ENCODE measurements around the gene PIRT.

The PIRT gene

DNA sequence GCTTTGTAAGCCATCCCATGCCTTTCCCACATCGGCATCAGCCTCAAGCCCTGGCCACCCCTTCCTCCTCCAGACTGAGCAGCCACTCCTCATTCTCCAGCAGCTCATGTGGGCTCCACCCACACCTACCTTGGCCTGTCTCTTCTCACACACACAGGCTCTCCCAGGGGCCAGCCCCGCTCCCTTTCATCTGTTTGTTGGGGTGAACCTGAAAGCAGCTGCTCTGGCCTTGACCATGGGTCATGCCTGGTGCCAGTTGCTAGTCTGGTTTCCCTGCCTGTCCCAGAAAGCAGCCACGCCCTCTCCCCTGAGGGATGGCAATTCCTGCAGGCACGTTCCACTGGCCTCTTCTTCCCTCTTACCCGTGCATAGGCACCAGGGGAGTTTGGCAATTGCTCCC lies 22.6 kb downstream of the PIRT start:
- no peak for DNase-seq

DNA sequence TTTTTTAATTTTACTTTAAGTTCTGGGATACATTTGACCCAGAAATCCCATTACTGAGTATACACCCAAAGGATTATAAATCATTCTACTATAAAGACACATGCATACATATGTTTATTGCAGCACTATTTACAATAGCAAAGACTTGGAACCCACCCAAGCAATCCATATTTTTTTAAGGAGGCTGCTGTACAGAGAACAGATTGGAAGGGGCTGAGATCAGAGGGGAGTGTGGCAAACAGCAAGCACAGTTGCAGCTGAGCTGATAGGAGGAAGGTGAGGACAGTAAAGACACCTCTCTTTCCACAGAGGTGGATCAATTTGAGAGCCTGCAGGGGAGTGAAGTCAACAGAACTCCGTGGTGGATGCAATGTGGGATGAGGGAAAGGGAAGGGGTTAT lies 23.8 kb downstream of the PIRT start:
- DNase-seq: no peak

DNA sequence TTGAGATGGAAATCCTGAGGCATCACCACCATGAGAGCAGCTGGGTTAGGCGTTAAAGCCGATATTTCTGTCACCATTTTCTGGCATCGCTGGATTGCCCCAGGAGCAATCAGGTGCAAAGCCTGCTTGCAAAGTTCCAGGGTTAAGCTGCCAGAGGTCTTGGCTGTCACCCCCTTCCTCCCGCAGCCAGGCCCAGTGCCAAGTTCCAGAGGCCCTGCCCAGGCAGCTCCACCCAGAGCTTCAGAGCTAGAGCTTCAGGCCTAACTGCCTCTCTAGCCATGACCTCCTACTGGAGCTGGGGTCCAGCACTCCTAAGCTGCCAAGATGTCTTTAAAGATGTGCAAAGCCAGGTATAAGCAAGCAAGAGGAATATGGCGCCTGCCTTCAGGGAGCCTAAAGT lies 25.2 kb downstream of the PIRT start:
- no peak for DNase-seq

DNA sequence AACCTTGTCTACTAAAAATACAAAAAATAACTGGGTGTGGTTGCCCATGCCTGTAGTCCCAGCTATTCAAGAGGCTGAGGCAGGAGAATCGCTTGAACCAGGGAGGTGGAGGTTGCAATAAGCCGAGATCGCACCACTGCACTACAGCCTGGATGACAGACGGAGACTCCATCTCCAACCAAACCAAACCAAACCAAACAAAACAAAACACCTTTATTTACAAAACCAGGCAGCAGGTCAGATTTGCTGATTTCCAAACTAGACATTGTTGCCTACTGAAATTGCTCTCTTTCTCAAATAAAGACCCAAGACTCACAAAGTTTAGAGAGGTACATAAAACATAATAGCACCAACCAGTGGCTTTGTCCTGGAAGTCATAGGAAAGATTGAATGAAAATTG lies 28.3 kb downstream of the PIRT start:
- DNase-seq: no peak

DNA sequence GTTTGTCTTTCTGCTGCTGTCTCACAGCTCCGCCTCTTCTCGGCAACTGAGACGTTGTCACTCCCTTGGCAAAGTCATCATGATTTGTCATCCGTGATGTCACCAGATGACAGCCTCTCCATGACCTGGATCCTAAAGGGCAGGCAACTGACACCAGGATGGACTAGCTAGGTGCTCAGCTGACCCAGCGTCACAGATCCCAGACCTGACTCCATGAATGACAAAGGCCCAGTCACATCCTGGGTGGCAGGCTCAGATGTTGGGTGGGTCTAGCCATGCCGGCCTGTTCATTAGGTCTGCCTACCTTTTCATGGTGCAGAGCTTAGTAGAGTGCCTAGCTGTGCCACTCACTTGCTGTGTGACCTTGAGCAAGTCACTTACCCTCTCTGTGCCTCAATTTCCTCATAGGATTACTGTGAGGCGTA lies 30.2 kb downstream of the PIRT start:
- DNase-seq: no peak

DNA sequence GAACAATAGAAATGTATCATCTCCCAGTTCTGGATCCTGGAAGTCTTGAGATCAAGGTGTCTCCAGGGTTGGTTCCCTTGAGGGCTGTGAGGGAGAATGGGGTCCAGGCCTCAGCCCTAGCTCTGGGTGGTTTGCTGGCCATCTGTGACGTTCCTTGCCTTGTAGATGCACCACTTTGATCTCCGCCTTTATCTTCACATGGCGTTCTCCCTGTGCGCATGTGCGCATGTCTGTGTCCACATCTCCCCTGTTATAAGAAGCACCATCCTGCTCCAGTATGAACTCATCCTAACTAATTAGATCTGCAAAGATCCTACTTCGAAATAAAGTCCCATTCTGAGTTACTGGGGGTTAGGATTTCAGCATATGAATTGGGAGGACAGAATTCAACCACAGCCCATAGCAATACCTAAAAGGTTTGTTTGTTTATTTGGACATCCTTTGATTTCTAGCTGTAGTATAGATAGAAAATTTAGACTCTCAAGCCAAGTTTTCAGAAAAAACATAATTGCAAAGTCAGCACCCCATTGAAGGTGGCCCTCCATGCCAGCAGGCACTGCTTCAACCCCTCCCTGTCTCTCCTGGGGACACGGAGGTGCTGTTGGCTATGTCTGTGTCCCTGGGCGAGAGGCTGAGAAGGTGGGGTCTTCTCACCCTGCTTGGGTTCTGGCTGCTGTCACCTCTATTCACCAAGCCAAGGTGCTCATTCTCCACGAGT lies 31.2 kb downstream of the PIRT start:
- DNase-seq: no peak

DNA sequence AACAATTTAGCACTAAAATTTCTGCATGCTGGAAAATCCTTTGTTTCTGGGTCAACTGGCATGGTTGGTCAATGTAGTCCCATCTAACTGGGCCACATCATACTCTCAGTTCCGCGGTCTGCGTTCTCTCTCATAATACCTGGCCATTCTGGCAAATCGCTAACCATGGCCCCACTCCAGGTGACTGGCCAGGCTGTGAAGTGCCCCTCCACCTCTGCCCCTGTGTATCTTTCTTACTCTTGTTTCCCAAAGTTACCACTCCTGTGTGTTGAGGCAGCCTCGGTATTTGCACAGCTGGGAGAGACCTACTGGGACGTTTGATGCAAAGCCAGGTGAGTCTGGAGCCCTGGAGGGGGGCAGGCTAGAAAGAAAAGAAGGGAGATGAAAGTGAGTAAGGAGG lies 32.0 kb downstream of the PIRT start:
- no peak for DNase-seq

DNA sequence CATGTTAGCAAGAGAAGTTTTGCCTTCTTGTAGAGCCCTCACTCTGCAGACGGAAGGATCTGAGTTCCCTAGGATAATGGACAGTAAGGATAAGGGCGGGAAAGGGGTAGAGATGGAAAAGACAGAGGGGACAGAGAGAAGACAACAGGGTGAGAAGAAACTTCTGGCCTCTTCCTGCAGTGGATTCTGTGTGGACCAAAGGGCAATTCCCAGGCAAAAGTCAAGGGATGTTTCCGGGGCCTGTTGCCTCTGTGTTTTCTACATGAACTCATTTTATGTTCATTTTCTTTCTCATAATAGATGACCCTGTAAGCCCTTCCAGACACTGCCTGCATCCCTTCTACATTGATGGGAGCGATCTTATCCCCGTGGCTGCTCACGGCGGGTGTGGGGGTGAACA lies 33.3 kb downstream of the PIRT start:
- DNase-seq: no peak

DNA sequence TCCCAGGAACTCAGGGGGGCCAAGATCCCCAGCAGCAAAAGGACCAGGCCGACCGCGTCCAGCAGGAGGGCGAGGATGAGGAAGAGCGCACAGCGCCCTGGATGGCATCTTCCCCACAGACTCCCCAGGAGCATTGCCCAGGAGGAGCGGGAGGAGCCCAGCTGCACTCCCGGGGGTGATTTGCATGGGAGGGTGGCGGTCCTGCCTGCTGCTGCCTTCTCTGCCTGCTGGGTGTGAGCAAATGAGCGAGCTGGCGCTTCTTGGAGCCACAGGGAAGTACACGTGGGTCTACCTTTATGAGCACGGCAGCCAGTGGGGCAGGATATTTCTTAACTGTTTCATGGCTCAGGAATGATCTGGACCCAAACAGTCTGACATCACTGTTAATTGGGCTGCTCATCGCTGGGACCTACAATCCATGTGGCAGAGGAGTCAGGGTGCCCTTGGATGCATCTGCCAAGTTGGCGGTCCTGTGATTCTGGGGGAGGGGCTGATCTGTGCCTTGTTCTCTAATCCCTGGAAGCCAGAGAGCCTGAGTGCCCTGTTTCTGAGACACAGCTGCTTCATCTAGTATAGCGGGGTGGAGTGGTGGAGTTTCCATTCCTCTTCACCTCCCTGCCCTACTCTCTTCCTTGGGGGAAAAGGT lies 33.9 kb downstream of the PIRT start, which contains the start of gene TMEM238L:
Gene TMEM238L, minus strand, starts transcription at position 270 of the 646 bp plus-strand sequence. Its CDS starts 136 bp downstream, at position 134.
- DNase-seq: no peak

DNA sequence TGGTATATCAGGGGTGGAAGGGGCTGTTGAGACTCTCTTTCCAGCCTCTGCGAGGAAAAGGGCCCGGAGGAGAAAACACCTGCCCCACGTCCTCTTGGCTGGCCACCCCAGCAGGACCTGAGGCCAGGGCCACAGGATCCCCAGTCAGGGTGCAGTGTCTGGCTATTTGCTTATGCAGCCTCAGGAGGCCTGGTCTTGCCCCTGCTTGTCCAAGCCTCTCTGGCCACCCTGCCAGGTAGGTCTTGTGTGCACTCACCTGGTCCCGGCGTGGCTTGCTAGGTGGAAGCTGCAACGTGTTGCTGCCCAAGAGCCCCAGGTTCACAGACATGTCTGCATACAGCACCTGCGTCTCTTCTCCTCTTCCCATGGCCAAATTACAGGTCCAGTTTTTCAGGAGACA lies 34.5 kb downstream of the PIRT start:
- no peak for DNase-seq

DNA sequence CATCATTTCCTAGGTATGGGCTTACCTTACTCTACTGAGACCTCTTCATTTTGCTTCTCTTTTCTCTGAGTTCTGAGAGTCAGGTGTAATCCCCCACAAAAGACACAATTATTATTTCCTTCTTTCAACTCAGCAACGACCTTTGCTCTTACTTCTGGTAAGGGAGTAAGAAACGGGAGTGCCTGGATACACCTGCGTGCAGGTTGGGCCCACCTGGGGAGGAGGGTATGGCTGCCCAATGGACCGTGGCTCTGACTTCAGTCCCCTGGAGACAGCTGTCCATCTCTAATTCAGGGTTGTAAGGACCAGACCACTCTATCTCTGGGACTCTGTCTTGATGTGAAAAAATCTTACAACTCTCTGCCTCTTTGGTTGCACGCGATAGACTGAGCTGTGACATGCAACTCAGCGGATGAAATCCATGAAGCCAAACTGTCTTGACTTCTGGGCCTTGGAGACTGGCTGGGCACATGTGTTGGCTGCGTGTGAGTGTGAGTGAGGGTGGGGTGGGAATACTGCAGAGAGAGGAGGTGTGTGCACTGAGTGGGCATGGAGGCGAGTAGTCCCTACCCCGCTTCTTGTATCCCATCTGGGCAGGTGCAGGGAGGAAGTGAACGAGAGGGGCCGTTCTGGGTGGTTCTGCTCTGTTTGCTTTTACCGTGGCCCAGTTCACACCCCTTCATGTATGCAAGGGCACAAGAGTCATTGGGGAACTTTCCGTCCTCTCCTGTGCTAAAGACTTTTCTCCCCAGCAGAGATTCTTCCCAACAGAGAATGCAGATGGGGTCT lies 35.2 kb downstream of the PIRT start:
- DNase-seq: no peak

DNA sequence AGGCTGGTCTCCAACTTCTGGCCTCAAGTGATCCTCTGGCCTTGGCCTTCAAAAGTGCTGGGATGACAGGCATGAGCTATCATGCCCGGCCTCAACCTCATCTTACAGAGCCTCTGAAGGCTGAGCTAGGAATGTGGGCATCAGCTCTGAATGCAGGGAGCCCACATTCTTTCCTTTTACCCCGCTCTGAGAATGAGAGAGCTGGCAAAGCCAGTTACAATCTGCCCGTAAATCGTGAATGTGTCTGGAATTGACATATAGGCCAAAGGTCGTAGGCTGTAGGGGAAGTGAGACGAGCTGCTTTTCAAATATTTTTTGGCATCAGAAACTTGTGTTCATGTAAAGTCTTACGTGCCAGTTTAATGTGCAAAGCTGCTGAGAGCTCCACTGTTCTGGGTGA lies 38.5 kb downstream of the PIRT start:
- no peak for DNase-seq

DNA sequence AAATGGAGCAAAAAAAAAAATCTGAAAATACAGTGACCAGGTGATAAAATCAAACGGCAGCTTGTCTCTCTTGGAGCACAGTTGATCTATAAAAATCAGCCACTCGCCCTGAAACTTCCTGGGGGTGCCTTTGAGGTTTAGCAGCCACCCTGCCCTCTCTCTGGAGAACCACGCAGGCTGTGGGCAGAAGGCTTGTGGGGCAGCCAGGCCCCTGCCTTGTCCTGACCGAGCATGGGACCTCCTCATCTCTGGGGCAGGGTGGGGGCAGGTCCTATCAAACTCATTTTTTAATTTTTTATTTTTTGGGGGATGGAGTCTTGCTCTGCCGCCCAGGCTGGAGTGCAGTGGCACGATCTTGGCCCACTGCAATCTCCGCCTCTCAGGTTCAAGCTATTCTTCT lies 39.0 kb downstream of the PIRT start:
- no peak for DNase-seq

DNA sequence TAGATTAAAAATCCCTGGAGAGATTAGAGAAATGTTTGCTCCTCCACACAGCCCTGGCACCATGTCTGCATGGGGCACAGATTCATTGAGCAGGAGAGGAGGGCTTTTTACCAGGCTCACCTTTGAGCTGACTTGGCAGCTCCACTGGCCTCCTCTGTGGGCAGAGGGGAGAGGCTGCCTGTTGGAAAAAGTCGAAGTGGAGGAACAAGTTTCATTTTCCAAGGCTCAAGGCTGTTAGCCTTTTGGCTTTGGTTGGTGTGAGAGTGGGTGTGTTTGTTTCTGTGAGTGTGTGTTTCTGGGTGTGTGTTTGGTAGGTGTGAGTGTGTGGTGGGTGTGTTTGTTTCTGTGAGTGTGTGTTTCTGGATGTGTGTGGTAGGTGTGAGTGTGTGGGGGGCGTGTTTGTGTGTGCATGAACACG lies 39.5 kb downstream of the PIRT start:
- no peak for DNase-seq

DNA sequence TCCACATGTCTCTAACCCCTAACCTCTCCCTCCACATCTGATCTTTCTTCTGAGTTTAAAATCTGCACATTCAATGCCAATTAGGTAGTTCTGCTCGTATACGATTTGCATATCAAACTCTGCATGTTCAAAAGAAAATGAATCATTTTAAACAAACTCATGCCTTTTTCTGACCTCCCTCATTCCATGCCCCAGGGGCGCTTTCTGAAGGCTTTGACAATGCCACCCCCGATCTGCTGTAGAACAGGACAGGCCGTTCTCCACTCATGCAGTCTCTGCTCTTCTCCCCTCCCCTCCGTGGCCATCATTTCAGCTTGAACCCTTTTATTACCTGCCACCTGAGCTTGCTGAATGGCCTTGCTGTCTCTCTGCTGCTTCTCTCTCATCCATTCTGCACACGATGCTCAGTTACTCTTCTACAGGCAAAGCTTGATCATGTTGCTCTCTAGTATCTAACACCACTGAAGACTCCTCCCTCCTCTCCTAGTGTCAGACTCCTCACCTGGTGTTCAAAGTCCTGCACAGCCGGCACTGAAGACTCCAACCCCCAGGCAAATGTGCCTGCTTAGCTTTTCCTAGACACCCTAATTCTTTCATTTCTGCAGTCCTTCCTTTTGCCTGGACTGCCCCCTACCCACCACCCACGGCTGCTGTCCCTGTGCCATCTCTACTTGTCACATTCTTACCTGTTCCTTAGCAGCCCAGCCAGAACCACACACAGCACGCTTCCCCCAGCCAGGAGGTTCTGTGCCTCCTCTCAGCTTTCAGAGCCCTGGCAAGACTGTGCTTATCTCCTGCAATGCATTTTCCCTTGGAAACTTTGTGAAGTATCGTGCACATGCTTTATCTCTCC lies 40.2 kb downstream of the PIRT start:
- no peak for DNase-seq

DNA sequence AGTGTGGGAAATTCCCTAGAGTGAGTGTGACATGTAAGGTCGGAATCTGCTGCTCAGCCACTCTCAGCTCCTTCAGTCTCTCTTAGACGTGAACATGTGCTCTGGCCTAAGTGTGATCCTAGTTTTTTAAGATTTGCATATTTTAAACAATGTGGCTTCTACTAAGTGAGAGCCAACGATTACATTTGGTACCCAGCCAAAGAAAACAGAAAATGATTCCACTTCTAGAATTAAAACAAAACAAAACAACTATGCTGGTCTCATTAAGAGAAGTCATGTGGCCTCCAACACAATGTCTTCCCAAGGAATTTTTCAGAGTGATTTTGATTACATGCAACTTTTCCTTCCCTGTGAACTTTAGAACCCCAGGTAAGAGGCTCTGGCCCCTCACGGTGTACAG lies 44.1 kb downstream of the PIRT start:
- DNase-seq: no peak

DNA sequence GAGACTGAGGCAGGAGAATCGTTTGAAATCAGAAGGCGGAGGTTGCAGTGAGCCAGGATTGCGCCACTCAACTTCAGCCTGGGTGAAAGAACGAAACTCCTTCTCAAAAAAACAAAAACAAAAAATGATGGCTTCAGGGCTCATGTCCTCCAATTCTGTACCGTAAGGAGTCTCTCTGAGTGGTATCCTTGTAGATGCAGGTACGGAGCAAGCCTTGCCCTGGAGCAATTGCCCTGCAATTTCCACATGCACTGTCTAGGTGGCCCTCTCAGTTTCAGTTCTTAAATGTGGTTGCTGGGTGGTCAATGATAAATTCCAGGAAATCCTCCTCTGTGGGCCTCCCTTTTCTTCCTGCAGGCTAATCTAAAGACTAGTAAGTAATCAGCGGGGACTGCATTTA lies 44.6 kb downstream of the PIRT start:
- no peak for DNase-seq

DNA sequence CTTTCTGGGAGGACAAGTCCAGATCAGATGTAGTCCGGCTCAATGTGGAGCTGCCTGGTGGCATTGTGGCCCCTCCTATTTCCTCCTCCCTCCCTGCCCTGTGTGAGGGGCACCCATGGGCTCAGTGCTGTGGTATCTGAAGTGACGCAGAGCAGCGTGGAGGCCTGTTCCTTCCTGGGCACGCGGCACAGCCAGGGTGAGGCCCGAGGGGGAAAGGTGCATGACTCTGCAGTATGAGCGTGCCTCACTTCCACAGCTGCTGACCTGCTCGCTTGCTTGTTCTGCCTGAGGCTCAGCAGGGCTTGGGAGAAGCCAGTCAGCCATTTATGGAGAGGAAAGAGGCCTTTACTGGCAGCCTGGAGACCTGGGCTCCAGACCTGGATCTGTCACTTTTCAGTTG lies 45.7 kb downstream of the PIRT start:
- DNase-seq: no peak

DNA sequence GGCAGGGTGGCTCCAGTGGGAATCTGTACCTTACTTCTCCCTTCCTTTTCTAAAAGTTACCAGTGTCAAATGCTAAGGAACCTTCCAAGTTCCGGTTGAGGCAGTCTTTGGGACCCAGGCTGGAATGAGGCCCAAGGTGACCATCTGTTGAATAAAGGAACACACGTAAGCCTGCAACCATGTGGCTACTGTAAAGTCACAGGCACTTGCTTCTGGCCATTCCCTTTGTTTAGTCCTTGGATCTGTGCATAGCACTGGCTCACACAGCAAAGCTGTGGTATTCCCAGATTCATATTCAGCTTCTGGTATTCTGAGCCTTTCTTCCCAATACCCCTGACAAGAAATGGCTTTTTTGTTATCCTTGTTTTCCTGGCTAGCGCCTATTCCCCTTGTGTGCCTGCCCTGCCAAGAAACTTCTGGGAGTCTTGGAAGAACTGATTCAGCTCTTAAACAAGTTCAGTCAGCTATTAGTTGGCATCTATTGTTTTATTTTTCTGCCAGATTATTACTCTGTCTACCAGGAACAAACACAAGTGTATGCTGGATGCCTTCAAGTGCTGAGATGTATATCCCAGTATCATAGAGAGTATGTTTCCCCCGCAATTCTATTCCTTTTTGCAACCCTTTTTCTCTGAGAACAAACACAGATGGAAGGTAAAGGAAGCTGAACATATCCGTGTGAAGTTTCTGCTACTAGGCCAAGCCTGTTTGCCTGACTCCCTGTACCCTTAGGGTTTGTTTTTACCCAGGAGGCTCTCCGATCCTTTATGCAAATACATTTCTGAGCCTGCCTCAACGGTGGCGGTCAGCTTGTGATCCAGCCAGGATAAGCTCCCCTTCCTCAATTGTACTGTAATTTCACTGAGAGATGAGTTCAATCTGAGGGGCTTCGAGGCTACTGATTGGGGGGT lies 47.1 kb downstream of the PIRT start:
- DNase-seq: no peak

DNA sequence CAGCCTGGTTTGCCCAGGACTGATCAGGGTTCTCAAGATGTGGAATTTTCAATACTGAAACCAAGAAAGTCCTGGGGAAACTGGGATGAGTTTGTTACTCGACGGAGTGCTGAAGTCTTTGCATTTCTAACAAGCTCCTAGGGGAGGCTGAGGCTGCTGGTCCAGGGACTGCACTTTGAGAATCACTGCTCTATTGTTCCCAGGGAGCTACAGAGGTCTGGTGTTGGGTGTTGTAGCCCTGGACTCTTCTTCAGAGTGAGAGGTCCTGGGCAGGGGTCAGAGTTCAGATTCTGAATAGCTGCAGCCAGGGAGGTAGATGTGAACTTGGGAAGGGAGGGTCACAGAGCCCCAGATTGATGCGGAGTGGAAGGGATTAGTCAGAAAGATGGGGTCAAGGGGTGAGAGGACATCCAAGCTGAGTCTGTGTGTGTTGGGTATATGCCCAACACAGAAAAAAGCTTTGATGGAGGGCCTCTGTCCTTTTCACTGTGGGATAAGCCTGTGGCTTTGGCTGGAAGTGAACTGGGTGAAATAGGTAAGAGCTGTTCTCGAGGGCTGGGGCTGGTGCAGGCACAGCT lies 48.1 kb downstream of the PIRT start:
- no peak for DNase-seq

DNA sequence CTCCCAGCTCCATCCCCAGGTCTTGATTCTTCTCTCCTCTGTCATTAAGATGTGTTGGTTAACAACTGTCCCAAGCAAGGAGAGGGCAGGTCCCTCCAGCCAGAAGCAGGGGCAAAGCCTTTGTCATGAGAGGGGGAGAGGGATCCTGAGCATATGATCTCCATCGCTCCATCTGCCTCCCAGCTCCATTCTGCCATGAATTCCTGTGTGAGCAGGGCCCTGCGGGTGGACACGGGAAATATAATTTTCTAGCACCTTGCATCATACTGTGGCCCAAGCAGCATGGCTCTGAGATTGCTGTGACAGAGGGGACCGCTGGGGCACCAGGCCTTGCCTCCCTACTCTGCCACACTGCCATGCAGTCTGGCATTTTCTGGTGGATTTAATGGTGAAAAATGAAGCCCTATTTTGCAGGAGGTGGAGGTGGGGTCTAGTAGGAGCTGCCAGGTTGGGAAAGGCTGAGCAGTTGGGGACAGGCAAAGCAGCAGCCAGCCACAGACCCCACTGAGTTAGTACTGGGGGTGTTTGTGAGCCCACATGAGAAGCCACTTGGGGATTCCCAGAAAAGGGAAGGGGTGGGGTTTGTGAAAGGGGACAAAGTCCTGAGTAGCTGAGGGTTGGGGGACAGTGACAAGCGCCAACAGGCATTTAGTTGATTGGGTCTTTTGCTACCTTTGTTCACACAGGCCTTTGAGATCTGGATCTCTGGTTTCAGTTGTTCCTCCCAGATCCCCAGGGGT lies 50.4 kb downstream of the PIRT start:
- DNase-seq: no peak

Data from NCI-H345 (cell line).